GM12865 (cell line): Measurements from ENCODE around the gene CELSR1.

Source experiments
- DNase-seq: peaks from one replicate; pipeline ENCODE4 v3.0.0; 2010; ENCODE audit warnings: low read depth
- H3K4me3 ChIP-seq: 2 replicates; pipeline ENCODE4 v1.5.1; 2011; ENCODE audit warnings: mild to moderate bottlenecking, low read depth, low read length, control low read depth
- CTCF ChIP-seq: IDR thresholded peaks from 2 replicates; pipeline ENCODE4 v1.5.1; 2011; ENCODE audit warnings: low read length, control low read depth, low read depth, inconsistent platforms; ENCODE audit not compliant: insufficient read depth; ENCODE audit errors: missing control alignments

The CELSR1 gene

GRCh38 chr22:46445771-46446420, 91.5 kb downstream of the CELSR1 start:
- no peak for DNase-seq
- no peak overlapping the region for H3K4me3 ChIP-seq
- TF ChIP-seq CTCF: no peak

- no peak for DNase-seq
- TF ChIP-seq CTCF: no peak
- H3K4me3 ChIP-seq: no peak overlapping the region
These were observed 93.0 kb downstream of the CELSR1 start for GRCh38 chr22:46444390-46444854.

GRCh38 chr22:46443850-46444389, 93.5 kb downstream of the CELSR1 start:
- no peak overlapping the region for H3K4me3 ChIP-seq
- no peak for TF ChIP-seq CTCF
- DNase-seq: no peak

GRCh38 chr22:46442217-46442853, 95.1 kb downstream of the CELSR1 start:
- DNase-seq: no peak
- no peak overlapping the region for H3K4me3 ChIP-seq
- TF ChIP-seq CTCF: no peak

DNA sequence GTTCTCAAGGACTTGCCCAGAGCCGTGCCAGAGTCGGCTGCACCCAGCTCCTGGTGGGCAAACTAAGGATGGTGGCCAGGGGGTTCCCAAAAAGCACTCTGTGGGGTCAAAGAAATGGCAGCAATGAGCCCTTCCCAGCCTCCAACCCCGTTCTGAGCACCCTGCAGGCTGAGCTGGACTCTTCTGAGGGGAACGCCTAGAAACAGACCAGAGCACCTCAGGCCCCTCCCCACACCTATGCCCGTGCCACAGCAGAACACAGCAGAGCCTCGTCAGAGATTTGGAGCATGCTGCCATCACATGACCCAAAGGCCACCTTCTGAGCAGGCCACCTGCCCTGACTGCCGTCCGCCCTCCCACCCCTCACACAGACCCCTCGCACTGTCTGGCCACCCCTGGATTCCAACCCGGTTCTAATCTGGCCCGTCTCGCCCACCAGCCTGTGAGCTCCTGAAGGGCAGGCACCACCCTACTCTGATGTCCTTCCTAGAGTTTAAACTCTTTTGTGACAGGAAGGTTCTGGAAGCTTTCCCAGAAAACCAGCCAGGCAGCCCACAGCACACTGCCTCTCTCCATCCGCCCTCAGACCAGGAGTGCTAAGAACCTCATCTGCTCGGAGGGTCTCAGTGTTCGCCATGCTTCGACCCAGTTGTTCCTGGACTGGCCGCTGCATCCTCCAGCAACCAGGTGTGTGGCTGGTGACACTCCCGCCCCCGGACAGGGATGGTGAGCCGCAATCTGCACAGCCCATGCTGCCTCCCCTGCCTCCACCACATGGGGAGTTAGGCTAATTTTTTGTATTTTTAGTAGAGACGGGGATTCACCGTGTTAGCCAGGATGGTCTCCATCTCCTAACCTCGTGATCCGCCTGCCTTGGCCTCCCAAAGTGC, 97.6 kb downstream of the CELSR1 start:
- no peak for TF ChIP-seq CTCF
- DNase-seq: no peak
- H3K4me3 ChIP-seq: no peak overlapping the region

DNA sequence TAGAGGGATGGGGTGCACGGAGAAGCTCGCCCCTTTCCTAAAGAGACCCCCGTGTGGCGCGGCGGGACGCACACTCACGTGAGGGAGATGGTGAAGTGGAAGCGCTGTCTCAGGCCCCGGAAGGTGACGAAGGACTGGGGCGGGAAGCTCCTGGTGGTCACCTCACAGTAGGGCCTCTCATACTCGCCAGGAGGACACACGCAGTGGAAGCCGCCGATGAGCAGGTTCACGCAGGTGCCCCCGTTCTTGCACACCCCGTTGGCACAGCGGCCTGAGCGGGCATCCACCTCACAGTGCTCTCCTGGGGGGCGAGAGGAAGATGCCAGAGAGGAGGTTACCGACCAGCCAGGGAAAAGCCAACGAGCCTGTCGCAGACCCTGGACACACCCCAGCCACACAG, 98.3 kb downstream of the CELSR1 start:
- no peak for TF ChIP-seq CTCF
- no peak for DNase-seq

More for the DNA sequence above, 98.3 kb downstream of the CELSR1 start:
- H3K4me3 ChIP-seq: no peak overlapping the region
